Activated CD8-positive, alpha-beta memory T cell treated with anti-CD3 and anti-CD28 coated beads, Interleukin-2, amount 50 U/mL, for 4 hours (primary cell): ENCODE data around the gene ITIH5.
"Not testable (repeated sequence)": the region's sequence is repeated elsewhere in the genome, so short reads cannot be mapped to it uniquely, and the experiment has no call there.

Source experiments
- DNase-seq: peaks from one replicate; pipeline ENCODE4 v3.0.0-alpha.2; 2020

The ITIH5 gene

DNA sequence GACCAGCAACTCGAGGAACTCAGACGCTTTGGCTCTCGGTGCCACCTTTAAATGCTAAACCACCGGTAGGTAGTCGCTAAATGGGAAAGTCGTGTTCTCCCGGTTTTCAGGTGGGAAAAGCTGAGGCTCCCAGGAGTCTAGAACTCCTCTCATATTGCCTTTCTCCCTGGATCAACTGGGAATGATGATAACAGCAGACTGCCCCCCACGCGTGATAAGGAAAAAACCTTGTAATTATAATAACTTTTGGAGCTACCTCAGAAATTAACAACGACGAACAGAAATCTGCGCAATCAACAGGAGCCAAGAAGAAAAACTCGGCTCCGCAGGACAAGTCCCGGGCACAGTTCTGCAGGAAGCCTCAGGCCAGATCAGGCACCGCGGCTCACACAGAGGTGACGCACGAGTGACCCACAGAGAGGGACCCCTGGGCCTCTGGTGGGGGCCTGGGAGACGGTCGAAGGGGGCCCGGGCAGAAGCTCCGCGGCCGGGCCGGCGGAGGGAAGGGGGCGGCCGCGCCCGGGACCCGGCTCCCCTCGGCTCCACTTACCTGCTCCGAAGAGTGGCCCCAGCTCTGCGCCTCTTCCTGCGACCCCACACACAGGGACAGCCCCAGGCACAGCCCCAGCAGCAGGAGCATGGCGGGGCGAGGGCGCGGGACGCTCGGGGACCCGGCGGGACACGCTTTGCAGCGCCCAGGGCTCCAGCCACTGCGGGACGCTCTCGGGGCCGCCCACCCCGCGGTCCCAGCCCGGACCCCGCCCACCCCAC lies at the start of gene ITIH5:
ITIH5 (minus strand) TSS at position 714 of the 771 bp plus-strand sequence; CDS start at position 640, 74 bp downstream.
- DNase-seq, result peak; percentile 17

GRCh38 chr10:7715515-7715914 lies 48.7 kb upstream of the ITIH5 start:
- DNase-seq, result no peak

DNA sequence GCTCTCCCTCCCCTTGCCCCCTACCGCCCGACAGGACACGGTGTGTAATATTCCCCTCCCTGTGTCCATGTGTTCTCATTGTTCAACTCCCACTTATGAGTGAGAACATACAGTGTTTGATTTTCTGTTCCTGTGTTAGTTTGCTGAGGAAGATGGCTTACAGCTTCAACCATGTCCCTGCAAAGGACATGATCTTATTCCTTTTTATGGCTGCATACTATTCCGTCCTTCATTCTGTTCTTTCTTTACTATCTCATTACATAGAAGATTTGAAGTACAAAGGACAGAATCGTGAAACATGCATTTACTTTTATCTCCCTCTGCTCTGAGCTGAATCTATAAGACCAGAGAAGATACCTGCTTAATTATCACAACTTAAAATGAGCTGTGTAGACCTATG lies 44.3 kb upstream of the ITIH5 start:
- DNase-seq, result not testable (repeated sequence)

GRCh38 chr10:7710446-7710845 lies 43.7 kb upstream of the ITIH5 start:
- DNase-seq, result no peak

DNA sequence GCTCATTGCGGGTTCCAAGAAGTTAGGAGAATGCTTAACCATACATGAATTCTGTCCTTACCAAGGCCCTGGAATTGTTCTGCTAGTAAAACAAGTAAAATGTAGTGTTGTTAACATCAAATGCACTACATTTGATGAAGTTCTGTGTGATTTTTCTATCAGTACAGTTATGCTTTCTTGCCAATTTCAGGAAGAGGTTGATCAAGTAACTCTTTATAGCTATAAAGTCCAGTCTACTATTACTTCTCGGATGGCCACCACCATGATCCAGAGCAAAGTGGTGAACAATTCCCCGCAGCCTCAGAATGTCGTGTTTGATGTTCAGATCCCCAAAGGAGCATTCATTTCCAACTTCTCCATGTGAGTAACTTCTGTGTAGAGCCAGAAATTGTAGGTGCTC lies 42.1 kb upstream of the ITIH5 start:
- DNase-seq, result no peak

DNA sequence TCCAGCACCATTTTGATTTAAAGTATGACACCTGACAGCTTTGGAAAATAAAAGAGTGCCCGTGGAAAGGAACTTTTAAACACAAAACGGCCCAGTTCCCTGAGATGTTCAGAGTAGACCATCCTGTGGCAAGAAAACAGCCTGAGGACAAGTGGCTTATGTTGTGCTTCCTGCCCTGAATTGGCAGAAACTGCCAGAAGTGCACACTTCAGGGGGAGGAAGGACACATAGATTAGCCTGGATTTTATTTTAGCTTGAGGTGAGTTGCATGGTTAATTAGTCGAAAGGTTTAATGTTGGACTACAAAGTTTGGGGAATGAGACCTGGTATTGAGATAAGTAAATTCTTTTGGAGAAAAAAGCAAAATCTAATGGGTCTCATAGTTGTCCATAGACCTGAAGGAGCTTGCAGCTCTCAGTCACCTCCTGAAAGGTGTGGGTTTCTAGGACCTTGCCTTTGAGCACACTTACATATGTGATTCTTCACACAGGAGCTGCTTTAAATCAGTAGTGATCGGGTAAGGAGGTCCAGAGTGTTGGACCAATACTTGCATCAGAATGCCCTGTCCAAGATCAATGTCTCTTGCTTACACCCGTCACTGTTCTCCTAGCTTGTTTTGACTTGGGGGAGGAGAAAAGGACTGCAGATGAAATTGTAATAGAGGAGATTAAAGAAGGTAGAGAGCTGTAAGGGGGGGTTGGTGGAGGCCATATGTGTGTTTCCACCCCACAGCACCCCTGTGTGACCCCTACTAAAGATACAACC lies 41.3 kb upstream of the ITIH5 start:
- no peak for DNase-seq

DNA sequence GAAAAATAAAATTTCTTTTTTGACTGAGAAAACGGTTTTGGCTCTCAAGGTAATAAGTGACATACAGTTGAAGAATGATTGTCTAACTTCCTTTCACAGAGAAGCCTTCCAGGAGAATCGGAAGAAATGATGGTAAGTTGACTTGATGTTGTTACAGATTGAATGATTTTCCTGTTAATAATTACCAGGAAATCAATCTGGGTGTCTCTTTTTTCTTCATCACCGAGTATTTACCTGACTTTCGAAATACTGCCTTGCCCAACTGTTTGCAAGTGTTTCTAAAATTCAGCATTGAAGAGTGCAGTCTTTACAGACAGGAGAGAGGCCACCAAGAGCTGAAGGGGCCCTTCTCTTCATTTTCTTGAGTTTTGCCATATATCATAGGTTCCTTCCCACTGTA lies 40.3 kb upstream of the ITIH5 start:
- no peak for DNase-seq

DNA sequence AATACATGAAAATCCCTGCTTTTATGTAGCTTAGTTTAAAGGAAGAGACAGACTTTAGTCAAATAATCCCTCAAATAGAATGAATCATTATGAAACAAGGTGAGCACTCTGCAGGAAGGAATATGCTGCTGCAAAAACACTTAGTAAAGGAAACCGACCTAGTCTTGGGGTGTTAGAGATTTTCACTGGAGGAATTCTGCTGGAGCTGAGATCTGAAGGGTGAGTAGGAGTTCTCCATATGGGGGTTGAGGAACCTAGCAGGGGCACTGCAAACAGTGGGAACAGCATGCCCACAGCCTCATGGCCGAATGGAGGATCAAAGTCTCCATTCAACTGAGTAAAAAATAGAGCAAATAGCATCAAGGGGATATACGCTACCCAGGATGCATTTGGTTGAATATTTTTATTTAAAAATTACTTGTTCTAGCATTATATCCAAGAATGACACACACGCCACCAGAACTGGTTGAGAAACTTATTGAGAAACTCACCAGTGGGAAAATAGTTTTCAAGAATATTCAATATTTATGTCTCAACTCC lies 39.8 kb upstream of the ITIH5 start:
- no peak for DNase-seq

DNA sequence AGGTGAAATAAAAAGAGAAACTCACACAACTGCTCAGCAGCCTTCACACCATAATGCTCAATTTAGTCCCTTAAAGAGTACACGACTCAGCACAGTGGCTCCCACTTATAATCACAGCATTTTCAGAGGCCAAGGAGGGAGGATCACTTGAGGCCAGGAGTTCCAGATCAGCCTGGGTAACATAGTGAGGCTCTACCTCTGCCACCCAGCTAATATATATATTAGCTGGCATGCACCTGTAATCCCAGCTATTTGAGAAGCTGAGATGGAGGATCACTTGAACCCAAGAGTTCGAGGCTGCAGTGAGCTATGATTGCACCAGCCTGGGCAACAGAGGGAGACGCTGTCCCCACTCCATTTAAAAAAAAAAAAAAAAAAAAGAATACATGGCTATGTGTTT lies 38.6 kb upstream of the ITIH5 start:
- no peak for DNase-seq

DNA sequence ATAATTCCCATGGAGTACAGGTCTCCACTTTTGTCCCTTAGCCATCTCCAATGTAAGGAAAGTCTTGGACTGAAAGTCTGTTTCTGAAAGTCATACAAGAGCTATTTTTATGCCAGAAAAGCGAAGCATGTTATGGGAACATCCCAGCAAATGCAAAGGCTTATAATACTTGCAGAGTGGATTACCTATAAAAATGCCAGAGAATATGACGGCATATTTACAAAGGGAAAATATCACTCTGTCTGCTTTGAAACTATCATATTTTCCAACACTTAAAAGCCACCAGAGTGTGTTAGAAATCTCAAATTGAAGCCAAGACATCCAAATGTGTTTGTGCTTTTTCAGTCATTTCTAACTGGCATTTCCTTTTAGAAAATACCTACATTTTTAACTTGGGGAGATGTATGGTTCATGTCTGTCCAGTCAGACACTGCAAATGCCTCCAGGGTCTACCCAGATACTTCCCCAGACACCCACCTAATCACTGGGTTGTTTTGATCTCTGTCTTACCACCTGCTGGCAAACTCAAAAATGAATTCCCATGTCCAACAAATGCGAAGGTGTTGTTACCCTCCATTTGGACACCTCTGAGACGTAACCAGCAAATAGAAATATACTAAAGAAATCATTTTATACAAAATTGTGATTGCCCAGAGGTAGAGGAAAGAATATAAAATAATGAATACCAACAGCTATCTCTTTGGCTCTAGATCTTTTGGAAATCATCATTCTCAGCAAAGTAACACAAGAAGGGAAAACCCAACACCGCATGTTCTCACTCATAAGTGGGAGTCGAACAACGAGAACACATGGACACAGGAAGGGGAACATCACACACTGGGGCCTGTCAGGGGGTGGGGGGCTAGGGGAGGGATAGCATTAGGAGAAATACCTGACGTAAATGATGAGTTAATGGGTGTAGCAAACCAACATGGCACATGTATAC lies 37.6 kb upstream of the ITIH5 start:
- DNase-seq, result no peak

GRCh38 chr10:7703140-7703539 lies 36.4 kb upstream of the ITIH5 start, which contains the start of gene ITIH2:
ITIH2 (plus strand) TSS chr10:7703316; CDS start chr10:7703435, 119 bp downstream.
- DNase-seq, result no peak

DNA sequence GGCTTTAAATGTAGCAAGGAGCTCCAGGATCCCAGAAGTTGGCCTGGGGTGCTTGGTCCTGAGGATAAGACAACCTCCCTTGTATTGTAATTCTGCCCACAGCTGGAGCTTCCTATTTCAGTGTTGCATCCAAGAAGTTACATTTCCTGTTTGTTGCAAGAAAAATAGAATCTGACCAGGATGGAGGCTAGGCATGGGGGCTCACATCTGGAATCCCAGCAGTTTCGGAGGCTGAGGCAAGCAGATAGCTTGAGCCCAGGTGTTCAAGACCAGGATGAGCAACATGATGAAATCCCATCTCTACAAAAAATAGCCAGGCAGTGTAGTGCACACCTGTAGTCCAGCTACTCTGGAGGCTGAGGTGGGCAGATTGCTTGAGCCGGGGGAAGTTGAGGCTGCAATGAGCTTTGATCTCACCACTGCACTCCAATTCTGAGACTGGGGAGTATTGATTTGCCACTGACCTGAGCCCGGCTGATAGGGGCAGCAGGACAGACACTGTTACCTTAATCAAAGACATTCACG lies 35.6 kb upstream of the ITIH5 start:
- DNase-seq, result no peak

DNA sequence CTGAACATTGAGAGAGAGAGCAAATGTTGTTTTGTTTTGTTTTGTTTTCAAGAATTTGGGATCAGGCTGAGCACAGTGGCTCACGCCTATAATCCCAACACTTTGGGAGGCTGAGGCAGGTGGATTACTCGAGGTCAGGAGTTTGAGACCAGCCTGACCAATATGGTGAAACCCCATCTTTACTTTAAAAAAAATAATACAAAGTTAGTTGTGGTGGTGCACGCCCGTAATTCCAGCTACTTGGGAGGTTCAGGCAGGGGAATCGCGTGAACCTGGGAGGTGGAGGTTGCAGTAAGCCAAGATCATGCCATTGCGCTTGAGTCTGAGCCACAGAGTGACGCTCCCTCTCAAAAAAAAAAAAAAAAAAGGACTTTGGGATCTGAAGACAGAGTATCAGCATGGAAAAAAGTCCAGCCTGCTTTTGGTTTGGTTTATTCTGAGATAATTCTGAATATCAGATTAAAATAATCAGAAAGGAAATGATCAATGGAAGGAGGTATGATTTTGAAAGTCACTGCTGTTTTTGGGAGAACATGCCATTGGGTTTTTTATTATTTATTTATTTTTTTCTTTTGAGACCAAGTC lies 34.5 kb upstream of the ITIH5 start:
- DNase-seq, result no peak

DNA sequence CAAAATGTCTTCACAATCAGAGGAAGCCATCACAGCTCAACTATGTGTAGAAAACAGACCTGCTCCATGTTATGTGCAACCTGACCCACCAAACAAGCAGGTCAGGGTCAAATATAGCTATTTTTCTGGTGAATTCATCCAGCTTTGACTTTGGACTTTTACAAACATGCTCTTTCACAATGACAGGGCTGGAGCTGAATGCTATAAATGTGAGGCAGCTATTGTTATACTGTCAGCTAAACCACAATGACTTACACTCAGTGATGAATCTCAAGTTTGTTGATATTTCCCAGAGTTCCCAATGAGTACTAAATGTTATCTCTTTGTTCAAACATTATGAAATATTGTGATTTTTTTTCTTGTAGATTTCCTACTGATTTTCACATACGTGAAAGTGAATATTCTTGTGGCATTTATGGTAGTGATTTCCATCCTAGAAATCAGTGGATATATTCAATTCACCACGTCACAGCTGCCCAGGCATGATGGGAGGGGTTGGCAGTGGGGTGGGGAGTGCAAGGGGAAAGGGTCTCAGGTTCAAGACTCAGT lies 33.9 kb upstream of the ITIH5 start:
- no peak for DNase-seq

GRCh38 chr10:7697426-7697825 lies 30.7 kb upstream of the ITIH5 start:
- no peak for DNase-seq

- no peak for DNase-seq
These were observed 29.8 kb upstream of the ITIH5 start for GRCh38 chr10:7696545-7696944.

DNA sequence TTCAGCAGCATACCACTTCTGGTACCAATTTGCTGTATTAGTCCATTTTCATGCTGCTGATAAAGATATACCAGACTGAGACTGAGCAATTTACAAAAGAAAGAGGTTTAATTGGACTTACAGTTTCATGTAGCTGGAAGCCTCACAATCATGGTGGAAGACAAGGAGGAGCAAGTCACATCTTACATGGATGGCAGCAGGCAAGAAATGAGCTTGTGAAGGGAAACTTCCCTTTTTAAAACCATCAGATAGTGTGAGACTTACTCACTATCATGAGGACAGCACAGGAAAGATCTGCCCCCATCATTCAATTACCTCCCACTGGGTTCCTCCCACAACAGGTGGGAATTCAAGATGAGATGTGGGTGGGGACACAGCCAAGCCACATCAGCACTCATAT lies 26.4 kb upstream of the ITIH5 start:
- not testable (repeated sequence) for DNase-seq

- not testable (repeated sequence) for DNase-seq
These were observed 25.6 kb upstream of the ITIH5 start for GRCh38 chr10:7692368-7692767.

- not testable (repeated sequence) for DNase-seq
These were observed 24.3 kb upstream of the ITIH5 start for GRCh38 chr10:7690885-7691597.

- DNase-seq, result no peak
These were observed 22.8 kb upstream of the ITIH5 start for GRCh38 chr10:7689591-7689990.
